Measurements from ENCODE around the gene SIGLEC11.
"Not testable (repeated sequence)": the region's sequence is repeated elsewhere in the genome, so short reads cannot be mapped to it uniquely, and the experiment has no call there.

The SIGLEC11 gene

GRCh38 chr19:49972841-49973240 lies 11.9 kb upstream of the SIGLEC11 start:
- TF ChIP-seq ZFX (IDR thresholded peaks at IDR 0.05; ENCODE audit: borderline replicate concordance): no peak
- TF ChIP-seq CTCF (IDR thresholded peaks at IDR 0.05): no peak
- H3K27ac ChIP-seq: no peak overlapping the region

GRCh38 chr19:49971991-49972411 lies 11.0 kb upstream of the SIGLEC11 start:
- no peak overlapping the region for H3K27ac ChIP-seq
- no peak for TF ChIP-seq ZFX (IDR thresholded peaks at IDR 0.05; ENCODE audit: borderline replicate concordance)
- no peak for TF ChIP-seq CTCF (IDR thresholded peaks at IDR 0.05)

GRCh38 chr19:49969355-49969754 lies 8.4 kb upstream of the SIGLEC11 start:
- not testable (repeated sequence) for H3K27ac ChIP-seq

- TF ChIP-seq ZFX (IDR thresholded peaks at IDR 0.05; ENCODE audit: borderline replicate concordance) (no peak), CTCF (IDR thresholded peaks at IDR 0.05) (no peak)
- H3K27ac ChIP-seq: no peak overlapping the region
Observed at GRCh38 chr19:49968279-49968922, 7.4 kb upstream of the SIGLEC11 start.

- not testable (repeated sequence) for H3K27ac ChIP-seq
Observed at GRCh38 chr19:49959892-49960291, 1.1 kb downstream of the SIGLEC11 start.

GRCh38 chr19:49958596-49958995 lies 2.4 kb downstream of the SIGLEC11 start:
- H3K27ac ChIP-seq: not testable (repeated sequence)

- H3K27ac ChIP-seq: not testable (repeated sequence)
Observed at GRCh38 chr19:49958144-49958543, 2.8 kb downstream of the SIGLEC11 start.

GRCh38 chr19:49957262-49957915 lies 3.6 kb downstream of the SIGLEC11 start:
- H3K27ac ChIP-seq: no peak overlapping the region
- no peak for TF ChIP-seq ZFX (IDR thresholded peaks at IDR 0.05; ENCODE audit: borderline replicate concordance)
- no peak for TF ChIP-seq CTCF (IDR thresholded peaks at IDR 0.05)

- no peak overlapping the region for H3K27ac ChIP-seq
- TF ChIP-seq ZFX (IDR thresholded peaks at IDR 0.05; ENCODE audit: borderline replicate concordance): no peak
- no peak for TF ChIP-seq CTCF (IDR thresholded peaks at IDR 0.05)
Observed at GRCh38 chr19:49956115-49956495, 4.9 kb downstream of the SIGLEC11 start.
